Measurements from ENCODE around the gene OBI1. TPM values are rescaled to one million over a fixed set of nuclear protein-coding genes. Genes with fewer than 3 reads are reported as not detected.

OBI1 gene
- total RNA-seq, 4 donors from 2014 or later = 5.8 to 14.7 (median 10.0) TPM

DNA sequence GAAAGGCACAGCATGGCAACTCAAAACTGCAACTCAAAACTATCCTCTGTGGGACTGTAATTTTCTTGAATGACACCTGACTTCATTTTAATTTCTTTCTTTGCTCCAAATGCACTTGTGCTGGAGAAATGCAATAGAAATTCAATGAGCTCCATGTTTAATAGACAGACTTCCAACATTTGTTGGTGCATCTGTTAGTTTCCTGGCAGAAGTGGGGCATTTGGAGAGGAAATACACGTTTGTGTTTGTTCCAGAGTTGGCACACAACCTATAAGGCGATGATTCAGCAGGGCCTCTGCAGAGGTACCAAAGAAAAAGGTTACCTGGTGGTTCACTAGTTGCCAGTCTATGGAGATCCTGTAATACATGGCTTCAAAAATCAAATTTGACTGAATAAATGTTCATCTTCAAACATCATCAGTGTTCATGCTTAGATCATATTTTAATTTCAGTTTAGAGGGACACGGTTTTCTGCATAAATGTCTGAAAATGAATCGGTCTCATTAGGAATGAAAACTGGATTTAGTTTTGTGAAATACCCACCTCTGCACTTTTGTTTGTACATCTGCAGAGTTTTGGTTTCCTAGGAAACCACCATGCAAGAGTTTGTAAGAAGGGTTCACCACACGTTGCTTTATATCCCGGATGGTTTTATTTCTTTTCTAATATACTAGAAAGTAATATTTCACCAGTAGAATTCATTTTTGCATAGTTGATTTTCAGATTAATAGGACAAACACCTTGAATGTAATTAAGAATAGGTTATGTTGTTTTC, 21.8 kb upstream of the OBI1 start:
- ATAC-seq (ENCODE audit: low FRiP score) = no peak
- DNase-seq (ENCODE audit: low spot score) = no peak
- TF ChIP-seq, protein P1, sequence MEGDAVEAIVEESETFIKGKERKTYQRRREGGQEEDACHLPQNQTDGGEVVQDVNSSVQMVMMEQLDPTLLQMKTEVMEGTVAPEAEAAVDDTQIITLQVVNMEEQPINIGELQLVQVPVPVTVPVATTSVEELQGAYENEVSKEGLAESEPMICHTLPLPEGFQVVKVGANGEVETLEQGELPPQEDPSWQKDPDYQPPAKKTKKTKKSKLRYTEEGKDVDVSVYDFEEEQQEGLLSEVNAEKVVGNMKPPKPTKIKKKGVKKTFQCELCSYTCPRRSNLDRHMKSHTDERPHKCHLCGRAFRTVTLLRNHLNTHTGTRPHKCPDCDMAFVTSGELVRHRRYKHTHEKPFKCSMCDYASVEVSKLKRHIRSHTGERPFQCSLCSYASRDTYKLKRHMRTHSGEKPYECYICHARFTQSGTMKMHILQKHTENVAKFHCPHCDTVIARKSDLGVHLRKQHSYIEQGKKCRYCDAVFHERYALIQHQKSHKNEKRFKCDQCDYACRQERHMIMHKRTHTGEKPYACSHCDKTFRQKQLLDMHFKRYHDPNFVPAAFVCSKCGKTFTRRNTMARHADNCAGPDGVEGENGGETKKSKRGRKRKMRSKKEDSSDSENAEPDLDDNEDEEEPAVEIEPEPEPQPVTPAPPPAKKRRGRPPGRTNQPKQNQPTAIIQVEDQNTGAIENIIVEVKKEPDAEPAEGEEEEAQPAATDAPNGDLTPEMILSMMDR (IDR thresholded peaks at IDR 0.05) = no peak

DNA sequence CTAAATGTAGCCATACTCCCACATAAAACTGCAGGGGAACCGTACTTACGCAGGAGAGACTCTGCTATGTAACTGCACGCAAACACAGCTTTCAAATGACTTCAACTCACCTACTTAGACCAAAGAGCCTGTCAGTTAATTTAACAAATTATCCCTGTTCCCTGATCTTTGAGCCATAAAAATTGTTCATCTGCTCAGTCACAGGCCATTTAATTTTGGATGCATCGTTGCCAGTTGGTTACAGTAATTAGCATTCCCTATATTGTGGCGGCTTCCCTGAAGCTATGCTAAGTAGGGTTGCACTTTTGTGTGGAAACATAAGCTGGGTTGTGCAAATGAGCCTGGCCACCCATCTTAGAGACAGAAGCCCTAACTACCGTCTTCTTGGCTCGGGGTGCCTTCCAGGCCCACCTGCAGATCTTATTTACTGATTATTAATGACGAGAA, 21.2 kb upstream of the OBI1 start:
- DNase-seq (ENCODE audit: low spot score) (no peak), ATAC-seq (ENCODE audit: low FRiP score) (no peak)
- TF ChIP-seq, protein P1 (IDR thresholded peaks at IDR 0.05) = no peak

DNA sequence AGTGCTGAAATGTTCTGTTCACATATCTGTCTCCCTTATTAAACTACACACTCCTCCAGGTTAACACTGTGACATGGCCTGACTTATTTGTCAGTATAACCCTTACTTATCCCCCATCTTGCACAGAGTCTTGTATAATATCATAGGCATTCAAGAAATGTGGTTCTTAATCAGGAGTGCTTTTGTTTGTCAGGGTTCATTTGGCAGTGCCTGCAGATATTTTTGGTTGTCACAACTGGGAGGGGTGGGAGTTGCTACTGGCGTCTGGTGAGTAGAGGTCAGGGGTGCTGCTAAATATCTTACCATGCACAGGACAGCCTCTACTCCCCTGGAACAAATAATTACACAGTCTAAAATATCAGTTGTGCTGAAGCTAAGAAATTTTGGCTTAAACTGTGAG, 20.4 kb upstream of the OBI1 start:
- DNase-seq (ENCODE audit: low spot score) = no peak
- TF ChIP-seq, protein P1 (IDR thresholded peaks at IDR 0.05) = no peak
- ATAC-seq (ENCODE audit: low FRiP score) = no peak

DNA sequence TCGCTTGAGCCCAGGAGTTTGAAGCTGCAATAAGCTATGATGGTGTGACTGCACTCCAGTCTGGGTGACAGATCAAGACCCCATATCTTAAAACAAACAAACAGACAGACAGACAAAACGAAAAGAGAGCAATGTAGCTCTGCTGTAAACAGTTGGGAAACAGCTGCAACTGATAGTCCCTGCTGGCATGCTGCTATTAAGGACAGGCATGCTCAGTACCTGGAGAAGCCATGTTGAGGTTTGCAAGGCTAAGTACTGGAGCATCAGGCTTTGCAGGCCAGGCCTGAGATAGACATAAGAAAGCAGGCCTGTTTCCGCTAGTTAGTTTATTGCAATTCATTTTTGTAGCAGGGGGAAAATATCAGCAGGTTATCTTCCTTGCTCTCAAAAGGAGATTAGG, 16.2 kb upstream of the OBI1 start:
- ATAC-seq (ENCODE audit: low FRiP score) (no peak), DNase-seq (ENCODE audit: low spot score) (no peak)
- TF ChIP-seq, protein P1 (IDR thresholded peaks at IDR 0.05) = no peak

DNA sequence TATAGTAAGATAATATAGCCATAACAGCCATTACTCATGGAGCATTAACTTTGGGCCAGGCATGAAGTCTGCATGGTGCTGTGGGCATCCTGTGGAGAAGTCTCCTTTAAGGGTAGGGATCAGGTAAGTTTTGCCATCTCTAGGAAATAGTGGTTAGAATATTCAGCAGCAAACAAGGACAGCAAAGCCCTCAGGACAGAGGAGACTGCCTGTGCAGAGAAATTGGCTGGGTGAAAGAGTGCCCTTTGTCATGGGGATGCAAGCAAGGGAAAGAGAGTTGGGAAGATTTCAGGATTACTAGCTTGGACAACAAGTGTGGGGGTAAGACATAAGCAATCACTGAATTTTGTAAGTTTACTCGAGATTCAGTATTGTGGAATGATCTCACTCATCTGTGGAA, 15.7 kb upstream of the OBI1 start:
- no peak for DNase-seq (ENCODE audit: low spot score)

DNA sequence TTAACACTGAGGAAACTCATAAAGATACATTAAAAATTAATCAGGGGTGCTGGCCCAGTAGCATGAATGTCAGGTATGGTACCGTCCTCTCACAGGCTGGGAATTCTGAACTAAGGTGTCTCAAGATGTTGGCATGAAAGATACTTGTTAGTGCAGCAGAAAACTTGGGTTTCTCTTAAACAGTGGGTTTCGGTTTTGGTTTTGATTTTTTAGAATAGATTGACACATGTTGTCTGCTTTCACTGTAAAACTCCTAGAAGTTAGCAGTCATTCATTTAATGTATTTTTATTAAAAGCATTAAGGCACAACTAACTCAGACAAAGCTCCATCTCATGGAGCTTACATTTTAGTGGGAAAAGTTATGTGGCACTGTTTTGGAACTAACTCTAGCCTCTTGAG, 3.5 kb upstream of the OBI1 start:
- TF ChIP-seq, protein P1 (IDR thresholded peaks at IDR 0.05) = no peak
- DNase-seq (ENCODE audit: low spot score) (no peak), ATAC-seq (ENCODE audit: low FRiP score) (no peak)

More for the DNA sequence above, 15.7 kb upstream of the OBI1 start:
- no peak for ATAC-seq (ENCODE audit: low FRiP score)
- TF ChIP-seq, protein P1 (IDR thresholded peaks at IDR 0.05) = no peak

DNA sequence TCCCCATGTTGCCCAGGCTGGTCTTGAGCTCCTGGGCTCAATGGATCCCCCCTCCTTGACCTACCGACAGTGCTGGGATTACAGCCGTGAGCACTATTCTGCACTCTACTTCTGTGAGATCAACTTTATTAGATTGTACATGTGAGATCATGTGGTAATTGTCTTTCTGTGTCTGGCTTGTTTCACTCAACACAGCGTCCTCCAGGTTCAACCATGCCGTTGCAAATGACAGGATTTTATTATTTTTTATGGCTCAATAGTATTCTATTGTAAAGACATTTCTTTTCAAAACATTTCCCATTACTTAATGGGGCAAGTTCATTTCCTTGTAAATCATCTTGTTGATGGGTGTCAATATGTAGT, 1.5 kb upstream of the OBI1 start:
- ATAC-seq (ENCODE audit: low FRiP score) = no peak
- TF ChIP-seq, protein P1 (IDR thresholded peaks at IDR 0.05) = no peak
- no peak for DNase-seq (ENCODE audit: low spot score)
